Measurements from ENCODE around the gene WASL.
A peak's percentile ranks its signal among the peaks of the same experiment; 100 is the strongest.
"Not testable (repeated sequence)": the region's sequence is repeated elsewhere in the genome, so short reads cannot be mapped to it uniquely, and the experiment has no call there.

The WASL gene

DNA sequence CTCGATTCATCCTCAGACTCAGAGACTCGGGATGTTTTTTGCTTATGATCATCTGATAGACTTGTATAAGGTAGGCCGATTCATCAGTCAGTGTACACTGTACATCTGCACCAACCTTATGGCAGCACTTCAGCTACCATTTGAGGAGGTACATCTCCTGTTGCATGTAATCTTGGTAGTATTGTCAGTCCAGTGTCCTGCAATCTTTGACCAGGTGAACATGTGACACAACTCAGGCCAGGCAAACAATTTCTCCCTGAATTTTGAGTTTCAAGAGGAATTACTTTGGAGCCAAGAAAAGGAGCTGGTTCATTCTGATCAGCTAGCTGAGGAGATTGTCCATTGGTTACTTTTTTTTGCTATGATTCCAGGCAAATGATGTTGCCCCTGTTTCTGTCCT, 19.7 kb upstream of the WASL start:
- no peak for DNase-seq

DNA sequence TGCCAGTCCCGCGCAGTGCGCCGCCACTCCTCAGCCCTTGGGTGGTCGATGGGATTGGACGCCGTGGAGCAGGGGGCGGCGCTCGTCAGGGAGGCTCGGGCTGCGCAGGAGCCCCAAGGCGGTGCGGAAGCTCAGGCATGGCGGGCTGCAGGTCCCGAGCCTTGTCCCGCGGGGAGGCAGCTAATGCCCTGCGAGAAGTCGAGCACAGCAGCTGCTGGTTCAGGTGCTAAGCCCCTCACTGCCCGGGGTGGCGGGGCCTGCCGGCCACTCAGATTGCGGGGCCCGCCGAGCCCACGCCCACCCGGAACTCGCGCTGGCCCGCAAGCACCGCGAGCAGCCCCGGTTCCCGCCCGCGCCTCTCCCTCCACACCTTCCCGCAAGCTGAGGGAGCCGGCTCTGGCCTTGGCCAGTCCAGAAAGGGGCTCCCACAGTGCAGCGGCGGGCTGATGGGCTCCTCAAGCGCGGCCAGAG, 14.4 kb upstream of the WASL start:
- DNase-seq, result no peak

DNA sequence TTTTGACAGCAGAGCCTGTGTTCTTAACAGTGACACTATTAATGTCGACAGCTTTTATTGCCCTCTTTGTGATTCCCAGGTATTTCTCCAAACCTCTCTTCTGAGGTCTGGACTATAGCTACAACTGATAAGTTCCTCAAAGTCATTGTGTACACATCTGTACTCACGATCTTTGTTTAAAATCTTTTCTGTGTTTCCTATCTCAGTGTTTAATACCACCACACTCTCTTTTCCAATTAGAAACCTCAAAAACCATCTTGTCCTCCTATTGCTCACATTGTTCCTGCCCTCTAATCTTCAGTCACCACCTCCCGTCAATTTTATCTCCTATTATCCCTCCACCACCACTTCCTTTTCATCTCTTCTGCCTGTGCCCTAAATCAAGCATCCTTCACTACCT, 12.9 kb upstream of the WASL start:
- no peak for DNase-seq

DNA sequence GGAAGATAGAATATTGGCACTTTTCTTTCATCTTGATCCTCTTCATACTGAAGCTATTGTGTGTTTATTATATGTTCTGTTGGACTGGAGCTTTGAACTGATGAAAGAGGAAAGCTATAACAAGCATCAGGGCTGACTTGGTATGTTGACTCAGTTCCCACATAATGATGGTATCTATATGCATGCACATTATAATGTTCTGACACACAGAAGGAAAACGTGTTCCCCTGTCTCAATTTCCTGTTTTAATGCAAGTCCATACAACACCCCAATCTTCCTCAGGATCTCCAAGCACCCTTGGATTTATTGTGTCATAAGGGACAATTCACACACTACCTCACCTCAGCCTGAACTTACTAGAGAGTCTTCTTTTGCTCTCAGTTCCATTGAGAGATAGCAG, 8.3 kb upstream of the WASL start:
- DNase-seq, result no peak

DNA sequence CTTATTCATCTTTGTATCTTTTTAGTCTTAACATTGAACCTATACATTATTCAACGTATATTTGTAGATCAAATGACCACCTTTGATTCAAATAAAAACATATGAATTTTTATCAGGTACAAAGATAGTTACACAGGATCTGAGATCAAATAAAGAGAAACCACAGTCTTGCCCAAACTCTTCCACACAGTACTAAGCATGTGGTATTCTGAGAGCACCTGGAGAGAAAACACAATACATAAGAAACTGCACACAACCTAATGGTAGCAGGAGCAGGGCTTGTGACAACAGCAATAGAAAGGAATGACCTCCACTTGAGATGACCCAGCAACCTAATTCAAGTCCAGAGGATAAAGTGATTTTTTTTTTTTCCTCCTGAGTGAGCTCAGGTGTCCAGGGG, 6.5 kb upstream of the WASL start:
- no peak for DNase-seq

DNA sequence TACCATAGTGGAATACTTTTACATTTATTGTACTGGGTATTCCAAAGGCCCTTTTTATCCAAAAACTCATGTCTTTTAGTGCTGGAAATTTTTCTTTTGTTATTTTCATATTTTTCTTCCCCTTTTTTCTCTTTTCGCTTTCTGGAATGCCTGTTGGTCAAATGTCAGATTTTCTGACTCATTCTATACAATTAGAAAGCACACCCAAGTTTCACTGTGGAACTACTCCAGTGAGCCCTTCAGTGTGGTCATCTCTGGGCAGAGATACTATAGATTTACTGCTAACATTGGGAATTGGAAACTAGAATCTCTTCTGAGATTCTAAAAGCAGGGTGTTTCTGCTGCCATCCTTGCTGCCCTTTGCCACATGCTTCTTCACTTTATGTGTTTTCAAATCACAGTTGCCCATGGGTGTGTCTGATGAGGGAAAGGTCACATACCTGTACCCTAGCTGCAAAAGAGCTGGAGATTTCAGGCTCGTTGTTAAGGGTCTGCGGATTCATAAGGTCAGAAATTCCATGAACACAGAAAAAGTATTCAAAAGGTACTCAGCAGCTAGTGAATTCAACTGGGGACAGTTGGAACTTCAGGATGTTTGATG, 5.6 kb upstream of the WASL start:
- no peak for DNase-seq

DNA sequence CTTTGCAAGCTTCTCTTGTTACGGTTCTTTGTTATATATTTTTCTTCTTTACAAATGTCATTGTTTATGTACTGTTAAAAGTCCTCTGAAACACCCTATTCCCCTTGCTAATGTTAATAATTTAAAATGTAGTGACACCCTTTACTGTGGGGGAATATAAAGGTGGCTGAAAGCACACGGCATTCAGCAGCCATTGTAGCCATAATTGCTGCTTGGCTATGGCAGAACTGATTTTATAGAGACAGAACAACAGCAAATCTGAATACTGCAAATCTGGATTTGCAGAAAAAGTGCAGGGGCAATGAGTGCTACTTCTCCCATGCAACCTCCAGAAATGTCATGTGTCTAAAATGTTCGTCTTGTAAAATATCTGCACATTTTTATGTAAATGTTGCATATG, 3.7 kb upstream of the WASL start:
- no peak for DNase-seq

DNA sequence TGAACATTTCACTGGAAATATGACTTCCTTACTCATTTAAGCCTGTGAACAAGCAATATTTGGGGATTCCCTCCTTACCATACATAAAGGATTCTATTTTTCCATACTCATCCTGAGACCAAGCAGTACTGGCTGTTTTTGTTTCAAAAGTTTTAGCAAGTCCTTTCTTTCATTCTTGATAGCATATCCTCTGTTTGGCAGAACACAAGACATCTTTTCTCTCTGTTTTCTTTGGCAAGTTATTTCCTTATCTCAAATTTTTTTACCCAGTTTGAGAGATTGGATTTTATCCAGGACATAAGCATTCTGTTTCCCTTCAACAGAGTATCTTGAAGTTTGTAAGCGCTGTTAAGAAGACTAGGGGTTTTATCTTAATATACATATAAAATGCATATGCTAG, 3.0 kb upstream of the WASL start:
- DNase-seq, result no peak

DNA sequence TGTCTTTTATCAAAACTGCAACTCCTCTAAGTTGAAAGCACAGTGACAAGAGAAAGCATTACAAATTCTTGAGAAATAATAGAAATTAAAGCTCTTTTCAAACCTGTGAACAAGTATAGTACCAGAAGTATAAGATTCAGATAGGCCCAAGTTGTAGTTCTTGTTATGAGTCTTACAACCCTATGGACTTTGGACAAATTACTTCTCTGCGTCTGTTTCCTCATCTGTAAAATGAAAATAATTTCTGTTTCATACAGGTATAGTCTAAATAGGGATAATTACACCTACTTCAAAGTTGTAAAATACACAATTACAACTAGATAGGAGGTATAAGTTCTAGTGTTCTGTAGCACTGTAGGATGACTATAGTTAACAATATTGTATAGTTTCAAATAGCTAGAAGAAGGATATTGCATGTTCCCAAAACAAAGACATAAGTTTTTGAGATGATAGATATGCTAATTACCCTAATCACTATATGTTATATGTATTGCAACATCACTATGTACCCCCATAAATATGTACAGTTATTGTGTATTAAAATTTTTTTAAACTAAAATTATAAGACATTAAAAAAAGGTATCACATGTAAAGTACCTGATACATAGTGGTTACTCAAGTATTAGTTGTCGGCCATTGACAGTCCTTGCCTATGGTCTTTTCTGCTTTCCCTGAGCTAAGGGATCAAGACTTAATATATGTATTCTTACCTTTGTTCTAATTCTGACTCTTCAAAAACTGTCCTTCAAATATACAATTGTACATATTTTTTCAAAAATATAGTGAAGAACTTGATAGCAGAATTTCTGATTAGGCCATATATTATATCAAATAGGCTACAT, 1.8 kb upstream of the WASL start:
- DNase-seq, result no peak

DNA sequence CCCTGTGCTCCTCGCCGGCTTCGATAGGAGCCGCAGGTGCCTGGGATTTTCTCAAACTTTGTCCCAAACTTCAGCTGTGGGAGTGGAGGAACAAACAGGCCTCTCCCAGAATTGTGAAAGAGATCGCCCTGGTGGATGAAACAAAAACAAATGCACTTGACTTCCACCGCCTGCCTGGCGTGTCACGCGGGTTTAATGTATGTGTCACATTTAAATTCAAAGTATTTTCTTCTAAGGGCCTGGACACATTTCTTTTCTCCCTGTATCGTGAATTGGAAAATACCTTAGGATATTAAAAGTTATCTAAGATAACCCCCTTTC, 694 bp upstream of the WASL start:
- no peak for DNase-seq

DNA sequence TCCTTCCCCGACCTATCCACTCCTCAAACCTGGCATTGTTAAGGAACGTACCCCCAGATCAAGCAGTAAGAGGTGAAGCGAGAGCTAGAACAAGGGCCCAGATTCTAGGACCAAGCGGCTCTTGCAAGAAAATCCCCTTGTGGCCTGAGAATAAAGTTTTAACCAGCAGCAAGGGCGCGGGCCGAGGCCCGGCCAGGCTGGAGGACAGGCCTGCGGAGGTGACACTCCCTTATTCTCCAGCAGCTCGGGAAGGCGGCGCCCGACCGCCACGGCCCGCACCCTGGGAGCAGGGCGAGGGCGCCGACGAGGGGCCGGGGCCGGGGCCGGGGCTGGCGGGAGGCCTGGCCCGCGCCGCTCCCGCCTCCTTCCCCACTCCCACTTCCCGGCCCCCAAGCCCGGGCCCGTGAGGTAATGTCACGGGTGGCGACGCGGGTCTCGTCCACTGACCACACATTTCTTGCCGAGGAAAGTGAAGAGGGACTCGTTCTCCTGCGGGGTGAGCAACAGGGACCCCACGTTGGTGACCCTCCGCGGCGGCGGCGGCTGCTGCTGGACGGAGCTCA, 551 bp downstream of the WASL start:
- DNase-seq, result peak in 1 of 2 donors; percentile 40

DNA sequence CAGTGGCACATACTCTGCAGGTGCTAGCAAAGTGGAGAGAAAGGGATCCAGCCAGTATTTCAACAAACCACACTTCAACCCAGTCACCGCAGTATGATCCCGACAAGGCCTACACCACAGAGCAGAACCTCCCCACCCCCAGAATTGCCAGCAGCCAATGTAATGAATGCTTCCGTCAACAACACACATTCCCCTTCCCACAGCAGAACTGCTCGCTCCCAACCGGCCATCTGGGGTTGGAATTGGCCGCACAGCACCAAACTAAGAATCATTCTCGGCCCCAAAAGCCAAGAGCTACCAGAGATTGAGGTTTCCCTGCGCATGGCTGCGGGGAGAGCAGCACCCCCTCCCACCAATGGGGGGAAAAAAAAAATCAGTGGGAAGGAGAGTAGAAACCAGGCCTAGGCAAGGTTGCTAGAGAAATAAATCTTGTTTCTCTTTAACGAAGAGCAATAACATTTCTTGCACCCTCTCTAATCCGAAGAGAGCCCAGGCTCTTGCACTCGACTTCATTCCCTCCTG, 1.1 kb downstream of the WASL start:
- DNase-seq, result peak; percentile 17 to 19

DNA sequence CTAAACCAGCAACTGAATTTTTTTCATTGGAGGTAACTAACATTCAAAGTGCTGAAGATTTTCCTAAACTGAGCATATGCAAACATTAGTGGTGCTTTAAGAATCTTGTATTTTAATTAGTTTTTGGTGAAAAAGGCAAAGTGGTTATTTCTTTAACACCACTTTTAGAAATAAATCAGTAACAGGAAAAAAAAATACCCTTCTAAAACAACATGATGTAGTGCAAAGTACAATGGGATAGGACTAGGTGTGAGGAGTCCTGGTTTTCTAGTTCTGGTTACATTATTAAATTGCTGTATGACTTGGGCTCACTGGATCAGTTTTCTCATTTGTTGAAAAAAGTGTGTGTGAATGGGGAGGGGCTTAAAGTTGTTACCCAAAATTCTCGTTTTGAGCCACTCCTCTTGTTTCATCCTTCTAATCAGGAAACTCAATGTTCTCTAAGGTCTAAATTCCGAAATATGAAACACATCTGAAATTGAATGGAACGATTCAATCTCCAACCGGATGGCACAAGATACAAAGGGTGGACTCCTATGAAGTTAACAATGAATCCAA, 1.8 kb downstream of the WASL start:
- no peak for DNase-seq

DNA sequence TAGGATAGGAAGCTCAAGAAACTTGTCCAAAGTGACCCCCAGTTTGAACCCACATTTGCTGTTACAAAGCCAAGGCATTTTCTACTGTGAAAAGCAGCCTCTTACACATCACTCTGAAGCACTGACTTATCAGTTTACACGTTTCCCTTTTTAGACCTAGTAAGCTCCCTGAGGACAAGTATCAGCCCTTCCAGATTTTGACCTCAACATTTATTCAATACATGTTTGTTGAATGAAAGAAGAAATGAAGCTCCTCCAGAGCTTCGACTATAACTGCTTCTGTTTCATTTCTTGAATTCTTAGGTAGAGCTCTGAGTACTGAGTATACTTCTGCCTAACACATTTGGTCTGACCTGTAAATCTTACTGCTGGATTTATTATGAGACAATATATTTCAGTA, 2.7 kb downstream of the WASL start:
- no peak for DNase-seq

DNA sequence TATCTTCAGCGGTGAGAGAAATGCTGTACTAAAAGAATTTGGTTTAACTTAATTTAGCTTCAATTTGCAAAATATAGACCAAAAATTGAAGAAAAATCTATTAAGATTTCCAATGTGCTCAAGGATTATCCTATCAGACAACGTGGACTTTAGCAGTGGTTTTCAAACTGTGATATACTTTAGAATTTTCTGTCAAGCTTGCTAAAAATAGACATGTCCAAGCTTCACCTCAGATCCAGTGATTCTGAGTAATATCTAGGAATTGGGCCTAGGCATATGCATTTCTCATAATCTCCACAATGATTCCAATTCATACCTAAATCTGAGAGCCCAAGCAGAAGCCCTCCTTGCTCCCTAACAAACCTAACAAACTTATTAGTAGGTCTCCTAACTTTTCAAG, 3.4 kb downstream of the WASL start:
- DNase-seq, result no peak

DNA sequence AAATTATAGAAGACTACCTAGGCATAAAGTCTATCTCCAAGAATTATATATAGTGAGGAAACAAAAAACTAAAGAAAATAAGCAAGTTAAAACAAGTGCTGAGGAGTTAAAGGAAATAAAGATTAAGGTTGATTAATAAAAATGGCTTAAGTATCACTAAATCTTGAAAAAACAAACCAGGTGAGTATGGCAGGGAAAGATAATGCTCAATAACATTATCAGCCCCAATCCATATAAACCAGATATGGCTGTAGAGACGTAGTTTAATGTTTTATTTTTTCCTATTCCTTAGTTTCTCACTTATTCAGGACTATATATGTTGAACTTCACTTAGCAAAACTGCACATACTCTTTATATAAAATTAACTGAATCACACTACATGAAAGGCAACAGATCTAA, 4.4 kb downstream of the WASL start:
- no peak for DNase-seq

DNA sequence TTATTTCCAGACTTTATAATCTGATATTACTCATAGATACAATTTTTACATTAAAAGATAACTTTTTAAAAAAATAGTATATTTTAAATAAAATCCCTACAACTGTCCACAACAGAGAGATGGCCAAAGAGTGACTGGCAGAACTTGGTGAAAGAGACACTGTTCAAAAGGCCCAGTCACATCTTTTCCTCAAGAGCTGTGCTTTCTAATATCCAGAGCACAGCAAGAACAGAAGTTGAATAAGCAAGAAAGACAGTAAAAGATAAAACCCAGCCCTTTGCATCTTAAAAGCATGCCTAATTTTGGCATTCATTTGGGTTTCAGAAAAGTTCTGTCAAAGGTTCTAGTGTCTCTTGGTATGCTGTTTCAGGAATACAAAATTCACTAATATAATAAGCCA, 6.9 kb downstream of the WASL start:
- no peak for DNase-seq

DNA sequence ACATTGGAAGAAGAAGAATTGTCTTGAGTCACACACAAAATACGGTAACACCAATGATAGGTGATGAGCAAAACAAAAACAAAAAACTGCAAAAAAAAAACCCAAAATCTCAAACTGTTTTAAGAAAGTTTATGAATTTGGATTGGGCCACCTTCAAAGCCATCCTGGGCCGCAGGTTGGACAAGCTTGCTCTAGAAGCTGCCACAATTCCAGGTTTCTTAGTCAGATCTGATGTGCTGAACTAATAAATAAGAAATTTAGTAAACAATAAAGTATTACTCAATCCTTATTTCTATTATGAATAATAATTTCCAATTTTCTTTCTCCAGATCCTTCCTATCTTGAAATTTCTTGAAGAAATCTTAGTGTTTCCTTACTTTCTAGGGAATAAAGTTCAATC, 10.0 kb downstream of the WASL start:
- no peak for DNase-seq

DNA sequence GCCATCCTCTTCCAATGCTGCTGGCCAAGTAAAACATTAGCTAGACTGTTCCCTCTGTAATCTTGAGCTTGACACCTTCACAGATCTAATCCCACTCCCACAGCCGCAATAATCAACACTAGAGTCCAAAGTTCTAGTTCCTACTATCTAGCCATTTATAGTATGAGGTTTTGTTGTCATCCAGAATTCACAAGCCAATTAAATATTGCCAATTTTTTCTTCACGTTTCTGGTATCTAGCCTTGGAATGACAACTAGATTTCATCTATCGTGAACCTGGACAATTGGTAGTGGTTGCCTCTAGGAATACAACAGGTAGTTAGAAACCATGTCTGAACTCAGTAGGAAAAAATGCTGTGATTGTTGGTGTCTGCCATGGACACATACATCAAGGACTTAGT, 10.4 kb downstream of the WASL start:
- no peak for DNase-seq

DNA sequence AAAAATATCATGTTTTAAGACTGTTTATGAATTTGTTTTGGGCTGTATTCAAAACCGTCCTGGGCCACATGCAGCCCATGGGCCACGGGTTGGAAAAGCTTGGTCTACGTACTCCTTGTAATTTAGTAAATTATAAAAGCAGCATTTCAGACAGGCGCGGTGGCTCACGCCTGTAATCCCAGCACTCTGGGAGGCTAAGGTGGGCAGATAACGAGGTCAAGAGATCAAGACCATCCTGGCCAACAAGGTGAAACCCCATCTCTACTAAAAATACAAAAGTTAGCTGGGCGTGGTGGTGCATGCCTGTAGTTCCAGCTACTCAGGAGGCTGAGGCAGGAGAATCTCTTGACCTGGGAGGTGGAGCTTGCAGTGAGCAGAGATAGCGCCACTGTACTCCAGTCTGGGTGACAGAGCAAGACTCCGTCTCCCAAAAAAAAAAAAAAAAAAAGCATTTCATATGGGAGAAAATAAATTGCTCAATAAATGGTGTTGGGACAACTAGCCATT, 11.6 kb downstream of the WASL start:
- not testable (repeated sequence) for DNase-seq

DNA sequence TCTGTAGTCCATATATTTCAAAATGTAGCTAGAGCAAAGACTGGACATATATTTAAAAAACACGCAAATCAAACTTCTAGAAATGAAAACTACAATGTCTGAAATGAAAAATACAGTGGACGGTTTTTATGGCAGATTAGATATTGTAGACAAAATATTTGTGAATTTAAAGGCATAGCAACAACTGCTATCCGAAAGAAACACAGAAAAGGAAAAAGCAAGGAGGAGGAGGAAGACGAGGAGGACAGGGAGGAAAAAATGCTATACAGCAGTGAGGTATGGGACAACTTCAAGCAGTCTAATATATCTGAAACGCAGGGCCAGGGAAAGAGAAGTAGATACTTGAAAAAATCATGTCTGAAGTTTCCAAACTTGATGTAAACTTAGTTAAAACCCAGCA, 13.3 kb downstream of the WASL start:
- no peak for DNase-seq

DNA sequence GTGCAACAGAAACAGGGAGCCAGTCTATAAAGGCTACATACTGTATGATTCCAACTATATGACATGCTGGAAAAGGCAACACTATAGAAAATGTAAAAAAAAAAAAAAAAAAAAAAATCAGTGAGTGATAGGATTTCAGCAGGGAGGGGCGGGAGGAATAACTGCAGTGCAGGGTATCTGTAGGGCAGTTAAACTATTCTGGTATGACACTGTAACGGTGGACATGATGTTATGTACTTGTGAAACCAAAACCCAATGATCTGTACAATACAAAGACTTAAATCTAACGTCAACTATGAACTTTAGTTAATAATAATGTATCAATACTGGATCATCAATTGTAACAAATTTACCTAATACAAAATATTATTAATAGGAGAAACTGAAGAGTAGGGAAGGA, 14.3 kb downstream of the WASL start:
- DNase-seq, result no peak

DNA sequence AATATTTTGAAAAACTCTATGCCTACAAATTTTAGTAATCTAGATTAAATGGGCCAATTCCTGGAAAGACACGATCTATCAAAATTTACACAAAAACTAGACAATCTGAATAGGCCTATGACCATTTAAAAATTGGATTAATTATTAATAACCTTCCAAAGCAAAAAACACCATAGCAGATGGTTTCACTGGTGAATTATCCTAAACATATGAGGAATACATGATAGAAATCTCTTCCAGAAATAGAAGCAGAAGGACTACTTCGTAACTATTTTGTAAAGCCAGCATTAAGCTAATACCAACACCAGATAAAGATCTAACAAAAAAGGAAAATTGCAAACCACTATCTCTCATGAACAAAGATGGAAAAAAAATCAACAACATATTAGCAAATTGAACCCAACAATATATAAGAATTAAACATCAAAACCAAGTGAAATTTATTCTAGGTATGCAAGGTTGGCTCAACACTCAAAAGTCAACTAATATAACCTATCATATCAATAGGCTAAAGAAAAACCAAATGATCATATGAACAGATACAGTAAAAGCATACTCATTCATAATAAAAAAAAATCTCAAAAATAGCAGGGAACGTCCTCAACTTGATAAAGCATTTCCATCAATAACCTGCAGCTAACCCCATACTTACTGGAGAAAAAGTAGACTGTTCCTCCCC, 16.3 kb downstream of the WASL start:
- no peak for DNase-seq

All from hippocampal formation (tissue), 2 donors.